ENCODE results near the gene TMEM156.

TMEM156 gene

GRCh38 chr4:38928974-38929373 is 103.2 kb downstream of the TMEM156 start:
- no peak overlapping the region for H3K4me3 ChIP-seq (ENCODE audit: low read depth, low read length)
- in situ Hi-C loops (cut with HindIII; ENCODE audit: low sequenced_read_pairs): no loop called here
- TF ChIP-seq CTCF (IDR thresholded peaks at IDR 0.05; ENCODE audit: low read depth, low read length, missing control alignments): no peak
- no peak for DNase-seq (ENCODE audit: low read depth)

GRCh38 chr4:38928568-38928967 is 103.6 kb downstream of the TMEM156 start:
- no peak for TF ChIP-seq CTCF (IDR thresholded peaks at IDR 0.05; ENCODE audit: low read depth, low read length, missing control alignments)
- no peak overlapping the region for H3K4me3 ChIP-seq (ENCODE audit: low read depth, low read length)
- DNase-seq (ENCODE audit: low read depth): no peak
- in situ Hi-C loops (cut with HindIII; ENCODE audit: low sequenced_read_pairs): no loop called here

GRCh38 chr4:38926896-38927295 is 105.3 kb downstream of the TMEM156 start:
- in situ Hi-C loops (cut with HindIII; ENCODE audit: low sequenced_read_pairs): no loop called here
- no peak for TF ChIP-seq CTCF (IDR thresholded peaks at IDR 0.05; ENCODE audit: low read depth, low read length, missing control alignments)
- H3K4me3 ChIP-seq (ENCODE audit: low read depth, low read length): no peak overlapping the region
- no peak for DNase-seq (ENCODE audit: low read depth)

GRCh38 chr4:38925492-38926413 is 106.5 kb downstream of the TMEM156 start:
- no peak for TF ChIP-seq CTCF (IDR thresholded peaks at IDR 0.05; ENCODE audit: low read depth, low read length, missing control alignments)
- in situ Hi-C loops (cut with HindIII; ENCODE audit: low sequenced_read_pairs): no loop called here
- no peak overlapping the region for H3K4me3 ChIP-seq (ENCODE audit: low read depth, low read length)
- no peak for DNase-seq (ENCODE audit: low read depth)

- H3K4me3 ChIP-seq (ENCODE audit: low read depth, low read length): no peak overlapping the region
- in situ Hi-C loops (cut with HindIII; ENCODE audit: low sequenced_read_pairs): no loop called here
- DNase-seq (ENCODE audit: low read depth): no peak
- TF ChIP-seq CTCF (IDR thresholded peaks at IDR 0.05; ENCODE audit: low read depth, low read length, missing control alignments): no peak
Observed at GRCh38 chr4:38924353-38924752, 107.9 kb downstream of the TMEM156 start.

GRCh38 chr4:38923746-38924145 is 108.5 kb downstream of the TMEM156 start:
- no peak for DNase-seq (ENCODE audit: low read depth)
- in situ Hi-C loops (cut with HindIII; ENCODE audit: low sequenced_read_pairs): no loop called here
- no peak for TF ChIP-seq CTCF (IDR thresholded peaks at IDR 0.05; ENCODE audit: low read depth, low read length, missing control alignments)
- H3K4me3 ChIP-seq (ENCODE audit: low read depth, low read length): no peak overlapping the region

Data from astrocyte of the cerebellum (primary cell).